SK-N-SH treated with all-trans-retinoic acid at 6 μM for 48 hours (cell line): ENCODE results near the gene AKAP9.

Source experiments
- ATAC-seq: fragments of 200-7000 bp; cut with Tn5 transposase; 3 replicates; pipeline ENCODE4 v1.9.1; 2020; ENCODE audit warnings: mild to moderate bottlenecking, moderate library complexity
- ARNTL ChIP-seq: fragments of 450-650 bp; formaldehyde crosslinking; IDR thresholded peaks from 2 replicates; pipeline ENCODE4 v1.5.0; 2020; ENCODE audit warnings: low read depth, mild to moderate bottlenecking, moderate library complexity, borderline replicate concordance
- BACH2 ChIP-seq: fragments of 250-450 bp; sonication (Bioruptor Pico); IDR thresholded peaks from 2 replicates; pipeline ENCODE4 v1.9.0; 2021; ENCODE audit warnings: mild to moderate bottlenecking, borderline replicate concordance
- CSDC2 ChIP-seq: fragments of 250-450 bp; sonication (Bioruptor Pico); IDR thresholded peaks from 2 replicates; pipeline ENCODE4 v1.5.0; 2020; ENCODE audit warnings: mild to moderate bottlenecking, moderate library complexity
- ESRRG ChIP-seq: fragments of 250-450 bp; sonication (Bioruptor Pico); IDR thresholded peaks from 2 replicates; pipeline ENCODE4 v1.6.1; 2021; ENCODE audit warnings: mild to moderate bottlenecking
- GLIS3 ChIP-seq: fragments of 250-450 bp; sonication (Bioruptor Pico); IDR thresholded peaks from 2 replicates; pipeline ENCODE4 v1.5.0; 2020; ENCODE audit warnings: mild to moderate bottlenecking, moderate library complexity
- ISL1 ChIP-seq: fragments of 250-450 bp; sonication (Bioruptor Pico); IDR thresholded peaks from 2 replicates; pipeline ENCODE4 v2.1.2; 2022; ENCODE audit warnings: mild to moderate bottlenecking, moderate library complexity
- OSR1 ChIP-seq: fragments of 250-450 bp; sonication (Bioruptor Pico); IDR thresholded peaks from 2 replicates; pipeline ENCODE4 v1.8.0; 2022; ENCODE audit warnings: moderate library complexity, mild to moderate bottlenecking, inconsistent platforms
- PATZ1 ChIP-seq: fragments of 250-450 bp; sonication (Bioruptor Pico); IDR thresholded peaks from 2 replicates; pipeline ENCODE4 v1.8.0; 2020; ENCODE audit warnings: mild to moderate bottlenecking, moderate library complexity, borderline replicate concordance
- POU6F1 ChIP-seq: fragments of 250-450 bp; sonication (Bioruptor Pico); IDR thresholded peaks from 2 replicates; pipeline ENCODE4 v1.8.0; 2021; ENCODE audit warnings: low read depth, mild to moderate bottlenecking, moderate library complexity, borderline replicate concordance
- PPARA ChIP-seq: fragments of 250-450 bp; sonication (Bioruptor Pico); IDR thresholded peaks from 2 replicates; pipeline ENCODE4 v1.5.0; 2020; ENCODE audit warnings: mild to moderate bottlenecking, borderline replicate concordance
- RARB ChIP-seq: fragments of 250-450 bp; sonication (Bioruptor Pico); IDR thresholded peaks from 2 replicates; pipeline ENCODE4 v1.8.0; 2021; ENCODE audit warnings: mild to moderate bottlenecking, moderate library complexity
- SNAI2 ChIP-seq: fragments of 250-450 bp; sonication (Bioruptor Pico); IDR thresholded peaks from 2 replicates; pipeline ENCODE4 v1.5.0; 2020; ENCODE audit warnings: mild to moderate bottlenecking, moderate library complexity
- TCF4 ChIP-seq: fragments of 250-450 bp; sonication (Bioruptor Pico); IDR thresholded peaks from 2 replicates; pipeline ENCODE4 v1.8.0; 2021; ENCODE audit warnings: mild to moderate bottlenecking, moderate library complexity, borderline replicate concordance
- TOX ChIP-seq: fragments of 250-450 bp; sonication (Bioruptor Pico); IDR thresholded peaks from 2 replicates; pipeline ENCODE4 v1.8.0; 2021; ENCODE audit warnings: mild to moderate bottlenecking, moderate library complexity, borderline replicate concordance
- ZC3H10 ChIP-seq: fragments of 250-450 bp; sonication (Bioruptor Pico); IDR thresholded peaks from 2 replicates; pipeline ENCODE4 v1.5.1; 2021; ENCODE audit warnings: mild to moderate bottlenecking, moderate library complexity
- ZFP3 ChIP-seq: fragments of 250-450 bp; sonication (Bioruptor Pico); IDR thresholded peaks from 2 replicates; pipeline ENCODE4 v1.5.0; 2020; ENCODE audit warnings: mild to moderate bottlenecking, moderate library complexity
- ZFP30 ChIP-seq: fragments of 450-650 bp; formaldehyde crosslinking; IDR thresholded peaks from 2 replicates; pipeline ENCODE4 v1.5.0; 2022; ENCODE audit warnings: mild to moderate bottlenecking, moderate library complexity
- ZNF565 ChIP-seq: fragments of 450-650 bp; formaldehyde crosslinking; conservative IDR thresholded peaks from 2 replicates; pipeline ENCODE4 v1.5.0; 2020; ENCODE audit warnings: low read depth, mild to moderate bottlenecking, moderate library complexity
- ZNF8 ChIP-seq: fragments of 450-650 bp; formaldehyde crosslinking; IDR thresholded peaks from 2 replicates; pipeline ENCODE4 v1.5.0; 2020; ENCODE audit warnings: mild to moderate bottlenecking, moderate library complexity
- TF ChIP-seq, protein P1 (sequence below): fragments of 250-450 bp; sonication (Bioruptor Pico); IDR thresholded peaks from 2 replicates; pipeline ENCODE4 v1.5.1; 2020; ENCODE audit warnings: low read depth, mild to moderate bottlenecking, moderate library complexity
- TF ChIP-seq, protein P2 (sequence below): fragments of 250-450 bp; sonication (Bioruptor Pico); IDR thresholded peaks from 2 replicates; pipeline ENCODE4 v1.5.1; 2021; ENCODE audit warnings: mild to moderate bottlenecking, moderate library complexity

Gene AKAP9

GRCh38 chr7:92043637-92044036 is 103.0 kb downstream of the AKAP9 start:
- no peak for ATAC-seq
- no peak for TF ChIP-seq TCF4 (CRISPR knock-in tag)
- TF ChIP-seq GLIS3, result no peak
- TF ChIP-seq, protein P1, sequence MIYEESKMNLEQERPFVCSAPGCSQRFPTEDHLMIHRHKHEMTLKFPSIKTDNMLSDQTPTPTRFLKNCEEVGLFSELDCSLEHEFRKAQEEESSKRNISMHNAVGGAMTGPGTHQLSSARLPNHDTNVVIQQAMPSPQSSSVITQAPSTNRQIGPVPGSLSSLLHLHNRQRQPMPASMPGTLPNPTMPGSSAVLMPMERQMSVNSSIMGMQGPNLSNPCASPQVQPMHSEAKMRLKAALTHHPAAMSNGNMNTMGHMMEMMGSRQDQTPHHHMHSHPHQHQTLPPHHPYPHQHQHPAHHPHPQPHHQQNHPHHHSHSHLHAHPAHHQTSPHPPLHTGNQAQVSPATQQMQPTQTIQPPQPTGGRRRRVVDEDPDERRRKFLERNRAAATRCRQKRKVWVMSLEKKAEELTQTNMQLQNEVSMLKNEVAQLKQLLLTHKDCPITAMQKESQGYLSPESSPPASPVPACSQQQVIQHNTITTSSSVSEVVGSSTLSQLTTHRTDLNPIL, result no peak
- TF ChIP-seq ZNF565, result no peak
- TF ChIP-seq, protein P2, sequence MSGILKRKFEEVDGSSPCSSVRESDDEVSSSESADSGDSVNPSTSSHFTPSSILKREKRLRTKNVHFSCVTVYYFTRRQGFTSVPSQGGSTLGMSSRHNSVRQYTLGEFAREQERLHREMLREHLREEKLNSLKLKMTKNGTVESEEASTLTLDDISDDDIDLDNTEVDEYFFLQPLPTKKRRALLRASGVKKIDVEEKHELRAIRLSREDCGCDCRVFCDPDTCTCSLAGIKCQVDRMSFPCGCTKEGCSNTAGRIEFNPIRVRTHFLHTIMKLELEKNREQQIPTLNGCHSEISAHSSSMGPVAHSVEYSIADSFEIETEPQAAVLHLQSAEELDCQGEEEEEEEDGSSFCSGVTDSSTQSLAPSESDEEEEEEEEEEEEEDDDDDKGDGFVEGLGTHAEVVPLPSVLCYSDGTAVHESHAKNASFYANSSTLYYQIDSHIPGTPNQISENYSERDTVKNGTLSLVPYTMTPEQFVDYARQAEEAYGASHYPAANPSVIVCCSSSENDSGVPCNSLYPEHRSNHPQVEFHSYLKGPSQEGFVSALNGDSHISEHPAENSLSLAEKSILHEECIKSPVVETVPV (CRISPR knock-in tag), result no peak
- TF ChIP-seq ARNTL (CRISPR knock-in tag), result no peak
- no peak for TF ChIP-seq SNAI2 (CRISPR knock-in tag)
- TF ChIP-seq BACH2 (CRISPR knock-in tag), result no peak
- no peak for TF ChIP-seq ESRRG (CRISPR knock-in tag)
- TF ChIP-seq RARB (CRISPR knock-in tag), result no peak
- no peak for TF ChIP-seq ZFP3
- no peak for TF ChIP-seq ZFP30 (CRISPR knock-in tag)
- no peak for TF ChIP-seq ISL1
- no peak for TF ChIP-seq POU6F1
- no peak for TF ChIP-seq ZC3H10

- TF ChIP-seq BACH2 (CRISPR knock-in tag), result no peak
- TF ChIP-seq ESRRG (CRISPR knock-in tag), result no peak
- TF ChIP-seq ARNTL (CRISPR knock-in tag), result no peak
- TF ChIP-seq CSDC2 (CRISPR knock-in tag), result no peak
- TF ChIP-seq ZNF565, result no peak
- TF ChIP-seq ZFP3, result no peak
- TF ChIP-seq, protein P1, result no peak
- ATAC-seq, result no peak
Observed at GRCh38 chr7:92044148-92044547, 103.5 kb downstream of the AKAP9 start.

DNA sequence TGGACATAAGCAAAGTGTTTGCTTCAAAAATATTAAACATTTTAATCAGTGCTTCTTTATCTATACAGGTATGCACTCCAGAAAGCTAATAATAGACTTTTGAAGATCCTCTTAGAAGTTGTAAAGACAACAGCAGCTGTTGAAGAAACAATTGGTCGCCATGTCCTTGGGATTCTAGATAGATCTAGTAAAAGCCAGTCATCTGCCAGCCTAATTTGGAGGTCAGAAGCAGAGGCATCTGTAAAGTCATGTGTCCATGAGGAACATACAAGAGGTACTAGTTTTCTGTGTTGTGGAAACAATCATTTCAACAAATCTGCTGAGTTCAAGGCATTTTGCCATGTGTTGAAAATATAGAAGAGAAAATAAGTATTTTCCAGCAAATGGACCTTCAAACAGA is 104.3 kb downstream of the AKAP9 start:
- TF ChIP-seq TOX (CRISPR knock-in tag) (no peak), CSDC2 (CRISPR knock-in tag) (no peak), ESRRG (CRISPR knock-in tag) (no peak), ISL1 (no peak), BACH2 (CRISPR knock-in tag) (no peak), ZC3H10 (no peak), TCF4 (CRISPR knock-in tag) (no peak), RARB (CRISPR knock-in tag) (no peak), PATZ1 (CRISPR knock-in tag) (no peak), ARNTL (CRISPR knock-in tag) (no peak)
- TF ChIP-seq, protein P2 (CRISPR knock-in tag), result no peak
- TF ChIP-seq, all 23 proteins: peak for 0
- ATAC-seq, result no peak

DNA sequence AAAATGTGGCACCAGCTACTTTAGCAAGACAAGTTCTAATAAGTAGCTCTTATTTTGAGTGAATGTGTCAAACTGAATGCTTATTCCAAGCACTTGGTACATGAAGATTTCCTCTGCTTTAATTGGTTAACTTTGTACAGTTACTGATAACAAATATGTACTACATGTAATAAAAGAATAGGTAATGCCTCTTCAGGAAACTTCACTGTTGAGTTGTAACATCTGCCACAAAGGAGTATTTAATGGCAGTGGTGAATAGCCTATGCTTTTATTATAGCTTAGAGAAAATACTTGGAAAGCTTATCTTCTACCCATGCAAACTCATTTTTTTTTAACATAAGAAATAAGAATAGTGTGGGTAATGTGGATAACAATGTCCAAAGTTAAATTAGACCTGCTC is 111.0 kb downstream of the AKAP9 start:
- no peak for ATAC-seq
- TF ChIP-seq OSR1 (CRISPR knock-in tag) (no peak), TCF4 (CRISPR knock-in tag) (no peak), ZC3H10 (no peak), CSDC2 (CRISPR knock-in tag) (no peak), ISL1 (no peak), ZFP30 (CRISPR knock-in tag) (no peak), ESRRG (CRISPR knock-in tag) (no peak), PPARA (no peak), SNAI2 (CRISPR knock-in tag) (no peak), TOX (CRISPR knock-in tag) (no peak), ZNF8 (CRISPR knock-in tag) (no peak), POU6F1 (no peak), BACH2 (CRISPR knock-in tag) (no peak)
